DND-41 (cell line): ENCODE measurements around the gene CPNE9.

Experiments
- ATAC-seq: fragments of 200-7000 bp; cut with Tn5 transposase; 3 replicates; pipeline ENCODE4 v1.9.1; 2021; ENCODE audit warnings: low read depth; ENCODE audit not compliant: insufficient read depth
- DNase-seq: peaks from one replicate; pipeline ENCODE4 v3.0.0-alpha.2; 2020
- H2AFZ ChIP-seq: 2 replicates; pipeline ENCODE4 v1.6.0; 2012; ENCODE audit warnings: low read depth, low read length
- H3K27ac ChIP-seq: 2 replicates; pipeline ENCODE4 v1.5.1; 2012; ENCODE audit warnings: low read length, inconsistent platforms
- H3K27me3 ChIP-seq: fragments of 200-600 bp; sonication (generic); 2 replicates; pipeline ENCODE4 v1.6.0; 2012; ENCODE audit warnings: low read length, mild to moderate bottlenecking, inconsistent platforms; ENCODE audit not compliant: insufficient read depth, poor library complexity
- H3K36me3 ChIP-seq: 2 replicates; pipeline ENCODE4 v1.5.1; 2012; ENCODE audit warnings: low read length, inconsistent platforms; ENCODE audit not compliant: insufficient read depth
- H3K4me1 ChIP-seq: 2 replicates; pipeline ENCODE4 v1.5.1; 2012; ENCODE audit warnings: mild to moderate bottlenecking, low read length; ENCODE audit not compliant: insufficient read depth
- H3K4me2 ChIP-seq: 2 replicates; pipeline ENCODE4 v1.6.0; 2012; ENCODE audit warnings: mild to moderate bottlenecking, moderate library complexity, low read length, inconsistent platforms; ENCODE audit not compliant: insufficient read depth
- H3K4me3 ChIP-seq, 2 experiments: fragments of 200-600 bp in 1 of 2; shearing (Covaris generic) in 1 of 2; 2 replicates each; pipeline ENCODE4 v1.5.1; 2012 to 2016; ENCODE audit warnings: inconsistent platforms in 2 of 2, low read length in 2 of 2, mild to moderate bottlenecking in 2 of 2, low read depth in 1 of 2, moderate library complexity in 1 of 2
- H3K79me2 ChIP-seq: 2 replicates; pipeline ENCODE4 v1.6.0; 2012; ENCODE audit warnings: low read length, inconsistent platforms; ENCODE audit not compliant: insufficient read depth
- H3K9ac ChIP-seq: 2 replicates; pipeline ENCODE4 v1.6.0; 2012; ENCODE audit warnings: low read depth, mild to moderate bottlenecking, inconsistent platforms, low read length, moderate library complexity
- H3K9me3 ChIP-seq: 2 replicates; pipeline ENCODE4 v1.5.1; 2012; ENCODE audit warnings: low read length, moderate library complexity, mild to moderate bottlenecking, inconsistent platforms; ENCODE audit not compliant: insufficient read depth, severe bottlenecking
- H4K20me1 ChIP-seq: 2 replicates; pipeline ENCODE4 v1.6.0; 2012; ENCODE audit warnings: low read length; ENCODE audit not compliant: insufficient read depth
- EZH2 ChIP-seq: IDR thresholded peaks from 3 replicates; pipeline ENCODE4 v1.6.1; 2012; ENCODE audit warnings: borderline replicate concordance, low read depth, mild to moderate bottlenecking, moderate library complexity, low read length, inconsistent platforms; ENCODE audit not compliant: severe bottlenecking
- TF ChIP-seq, protein P1 (sequence below): IDR thresholded peaks from 2 replicates; pipeline ENCODE4 v1.5.1; 2012; ENCODE audit warnings: borderline replicate concordance, low read length, moderate library complexity, mild to moderate bottlenecking; ENCODE audit not compliant: poor library complexity, severe bottlenecking; ENCODE audit errors: extremely low read depth

The CPNE9 gene

DNA sequence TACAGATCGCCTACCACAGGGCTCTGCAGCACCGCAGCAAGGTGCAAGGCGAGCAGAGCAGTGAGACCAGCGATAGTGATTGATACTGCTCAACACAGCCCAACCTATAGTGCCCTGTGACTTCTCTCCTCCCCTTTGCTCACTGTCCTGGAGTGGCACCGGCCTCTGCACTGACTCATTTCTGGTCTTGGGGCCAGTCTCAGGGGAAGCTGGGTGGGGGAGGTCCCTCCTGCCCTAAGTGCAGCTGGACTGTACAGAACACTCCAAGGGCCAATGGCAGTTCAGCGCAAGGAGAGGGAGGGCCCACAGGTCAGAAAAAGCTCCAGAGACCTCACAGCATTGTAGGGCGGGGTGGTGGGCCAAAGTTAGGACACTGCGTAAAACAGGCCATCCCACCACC lies 43.6 kb downstream of the CPNE9 start:
- peaks cover 4% of the 10 kb centered on the region for H3K79me2 ChIP-seq
- no peaks in the 10 kb centered on the region for H3K9me3 ChIP-seq
- H3K27ac ChIP-seq, result no peak overlapping the region
- H2AFZ ChIP-seq, result no peak overlapping the region
- no peak for DNase-seq
- no peak overlapping the region for H3K9ac ChIP-seq
- H3K27me3 ChIP-seq, result no peaks in the 10 kb centered on the region
- ATAC-seq, result no peak
- no peaks in the 10 kb centered on the region for H4K20me1 ChIP-seq
- peaks cover 26% of the 10 kb centered on the region for H3K4me1 ChIP-seq
- TF ChIP-seq, protein P1, sequence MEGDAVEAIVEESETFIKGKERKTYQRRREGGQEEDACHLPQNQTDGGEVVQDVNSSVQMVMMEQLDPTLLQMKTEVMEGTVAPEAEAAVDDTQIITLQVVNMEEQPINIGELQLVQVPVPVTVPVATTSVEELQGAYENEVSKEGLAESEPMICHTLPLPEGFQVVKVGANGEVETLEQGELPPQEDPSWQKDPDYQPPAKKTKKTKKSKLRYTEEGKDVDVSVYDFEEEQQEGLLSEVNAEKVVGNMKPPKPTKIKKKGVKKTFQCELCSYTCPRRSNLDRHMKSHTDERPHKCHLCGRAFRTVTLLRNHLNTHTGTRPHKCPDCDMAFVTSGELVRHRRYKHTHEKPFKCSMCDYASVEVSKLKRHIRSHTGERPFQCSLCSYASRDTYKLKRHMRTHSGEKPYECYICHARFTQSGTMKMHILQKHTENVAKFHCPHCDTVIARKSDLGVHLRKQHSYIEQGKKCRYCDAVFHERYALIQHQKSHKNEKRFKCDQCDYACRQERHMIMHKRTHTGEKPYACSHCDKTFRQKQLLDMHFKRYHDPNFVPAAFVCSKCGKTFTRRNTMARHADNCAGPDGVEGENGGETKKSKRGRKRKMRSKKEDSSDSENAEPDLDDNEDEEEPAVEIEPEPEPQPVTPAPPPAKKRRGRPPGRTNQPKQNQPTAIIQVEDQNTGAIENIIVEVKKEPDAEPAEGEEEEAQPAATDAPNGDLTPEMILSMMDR, result no peak
- no peak for TF ChIP-seq EZH2
- no peak overlapping the region for H3K4me2 ChIP-seq
- no peak overlapping the region for H3K4me3 ChIP-seq
- H3K36me3 ChIP-seq, result peaks cover 74% of the 10 kb centered on the region

DNA sequence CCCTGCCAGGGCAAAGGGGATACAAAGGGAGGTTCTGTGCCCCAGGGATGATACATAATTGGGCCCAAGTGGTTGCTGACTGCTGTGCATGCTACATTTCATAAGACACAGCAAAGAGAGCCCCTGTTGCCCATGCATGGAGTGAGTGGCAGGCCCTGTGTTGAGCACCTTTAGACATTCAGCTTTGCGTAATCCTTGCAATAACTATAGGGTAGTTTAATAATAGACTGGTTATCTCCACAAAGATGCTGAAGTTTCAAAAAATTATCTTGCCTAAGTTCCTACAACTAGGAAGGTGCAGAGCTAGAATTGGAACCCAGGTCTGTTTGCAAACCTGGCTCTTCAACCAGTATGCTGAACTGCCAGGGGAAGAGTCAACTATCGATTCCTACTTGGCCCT lies 44.4 kb downstream of the CPNE9 start:
- H3K36me3 ChIP-seq, result peaks cover 66% of the 10 kb centered on the region
- TF ChIP-seq, protein P1, result no peak
- TF ChIP-seq EZH2, result no peak
- H3K27ac ChIP-seq, result no peak overlapping the region
- no peak overlapping the region for H2AFZ ChIP-seq
- H3K9ac ChIP-seq, result no peak overlapping the region
- peaks cover 4% of the 10 kb centered on the region for H3K79me2 ChIP-seq
- no peak overlapping the region for H3K4me3 ChIP-seq
- no peaks in the 10 kb centered on the region for H3K27me3 ChIP-seq
- no peaks in the 10 kb centered on the region for H4K20me1 ChIP-seq
- DNase-seq (no peak), ATAC-seq (no peak)
- H3K4me1 ChIP-seq, result peaks cover 26% of the 10 kb centered on the region
- no peaks in the 10 kb centered on the region for H3K9me3 ChIP-seq
- H3K4me2 ChIP-seq, result no peak overlapping the region

DNA sequence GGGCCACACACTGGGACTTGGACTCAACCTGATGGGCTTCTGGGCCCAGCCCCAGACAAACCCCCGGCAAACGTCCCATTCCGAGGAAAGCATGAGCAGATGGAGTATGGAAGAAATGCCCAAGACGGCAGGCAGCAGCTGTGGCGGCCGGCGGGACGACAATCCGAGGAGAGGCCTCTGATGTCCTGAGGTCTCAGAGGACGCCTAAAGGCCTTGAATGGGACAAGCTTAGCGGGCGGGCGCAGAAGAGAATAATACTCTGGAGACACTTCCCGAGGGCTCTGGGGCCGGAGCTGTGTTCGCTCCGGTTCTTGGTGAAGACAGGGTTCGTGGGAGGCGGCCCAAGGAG lies 45.6 kb downstream of the CPNE9 start:
- H3K4me1 ChIP-seq, result peaks cover 26% of the 10 kb centered on the region
- TF ChIP-seq, protein P1, result no peak
- TF ChIP-seq EZH2, result no peak
- peaks cover 4% of the 10 kb centered on the region for H3K79me2 ChIP-seq
- H3K27ac ChIP-seq, result peak overlapping the region; percentile 75
- H3K36me3 ChIP-seq, result peaks cover 54% of the 10 kb centered on the region
- no peaks in the 10 kb centered on the region; the same call in 1 of the 2 replicates for H4K20me1 ChIP-seq
- H3K9me3 ChIP-seq, result no peaks in the 10 kb centered on the region
- peak overlapping the region; percentile 94 for H3K4me2 ChIP-seq
- peak overlapping the region; percentile 91 for H2AFZ ChIP-seq
- H3K4me3 ChIP-seq, result peak overlapping the region; percentile 49 to 78; a peak in 3 of 4 replicates
- DNase-seq (no peak), ATAC-seq (no peak)
- H3K9ac ChIP-seq, result peak overlapping the region; percentile 60
- no peaks in the 10 kb centered on the region for H3K27me3 ChIP-seq
